NCI-H1930 (cell line): Measurements from ENCODE around the gene MICB.
"Not testable (repeated sequence)": the region's sequence is repeated elsewhere in the genome, so short reads cannot be mapped to it uniquely, and the experiment has no call there.

Experiments
- DNase-seq, 2 experiments: peaks; one replicate each; lab custom pipeline; 2025; lab: John Stamatoyannopoulos, UW

MICB gene

DNA sequence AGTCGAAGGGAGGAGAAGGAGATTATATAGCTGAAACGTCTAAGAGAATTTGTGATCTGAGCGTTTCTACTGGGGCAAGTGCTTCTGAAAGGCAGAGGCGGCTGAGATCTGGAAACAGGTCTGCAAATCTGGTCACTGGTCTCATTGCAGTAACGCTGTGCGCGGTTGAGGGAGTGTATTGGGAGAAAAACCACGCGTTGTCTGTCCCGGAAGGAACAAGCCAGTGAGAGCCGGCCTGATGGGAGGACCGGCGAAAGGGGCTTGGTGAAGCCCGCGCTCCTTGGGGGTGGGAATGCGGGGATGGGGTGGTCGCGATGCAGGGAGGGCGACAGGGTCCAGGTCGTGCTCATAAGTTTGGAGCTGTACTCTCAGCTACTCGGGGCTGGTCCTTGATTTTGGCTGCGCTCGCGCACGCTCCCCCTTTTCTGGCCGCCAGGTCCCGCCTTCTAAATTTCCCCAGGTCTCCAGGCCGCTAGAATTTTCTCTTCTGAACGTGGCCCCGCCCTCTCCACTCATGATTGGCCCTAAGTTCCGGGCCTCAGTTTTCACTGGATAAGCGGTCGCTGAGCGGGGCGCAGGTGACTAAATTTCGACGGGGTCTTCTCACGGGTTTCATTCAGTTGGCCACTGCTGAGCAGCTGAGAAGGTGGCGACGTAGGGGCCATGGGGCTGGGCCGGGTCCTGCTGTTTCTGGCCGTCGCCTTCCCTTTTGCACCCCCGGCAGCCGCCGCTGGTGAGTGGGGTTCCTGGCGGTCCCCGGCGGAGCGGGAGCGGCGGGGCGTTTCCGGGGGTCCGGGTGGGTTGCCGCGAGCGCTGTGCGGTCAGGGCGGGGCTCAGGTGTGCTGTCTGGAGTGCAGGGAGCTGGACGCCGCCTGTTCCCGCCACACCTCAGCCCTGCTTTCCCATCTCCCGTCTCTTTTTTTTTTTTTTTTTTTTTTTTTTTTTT lies at the start of gene MICB:
Gene MICB (plus strand): TSS at position 615 of the 946 bp plus-strand sequence. CDS start 49 bp downstream, at position 664.
- DNase-seq = peak; percentile 28 to 47

DNA sequence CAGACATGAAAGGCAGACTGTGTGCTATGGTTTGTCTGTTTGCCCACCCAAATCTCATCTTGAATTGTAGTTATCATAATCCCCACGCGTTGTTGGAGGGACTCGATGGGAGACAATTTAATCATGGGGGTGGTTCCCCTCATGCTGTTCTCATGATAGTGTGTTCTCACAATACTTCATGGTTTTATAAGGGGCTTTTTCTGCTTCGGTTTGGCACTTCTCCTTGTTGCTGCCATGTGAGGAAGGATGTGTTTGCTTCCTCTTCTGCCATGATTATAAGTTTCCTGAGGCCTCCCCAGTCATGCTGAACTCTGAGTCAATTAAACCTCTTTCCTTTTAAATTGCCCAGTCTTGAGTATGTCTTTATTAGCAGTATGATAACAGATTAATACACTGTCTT lies 47.2 kb upstream of the MICB start:
- DNase-seq = no peak

DNA sequence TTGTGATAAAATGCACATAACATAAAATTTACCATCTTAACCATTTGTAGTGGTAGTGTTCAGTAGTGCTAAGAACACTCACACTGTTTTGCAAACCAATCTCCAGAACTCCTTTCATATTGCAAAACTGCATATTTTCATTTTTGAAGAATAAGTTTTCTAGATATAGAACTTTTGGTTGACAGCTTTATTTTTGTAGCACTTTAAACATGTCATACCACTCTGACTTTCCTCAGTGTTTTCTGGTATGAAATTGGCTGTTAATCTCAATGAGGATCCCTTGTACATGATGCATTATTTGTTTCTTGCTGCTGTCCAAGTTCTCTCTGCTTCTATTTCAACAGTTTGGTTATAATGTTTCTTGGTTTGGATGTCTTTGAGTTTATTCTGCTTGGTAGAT lies 45.1 kb upstream of the MICB start:
- DNase-seq = no peak

DNA sequence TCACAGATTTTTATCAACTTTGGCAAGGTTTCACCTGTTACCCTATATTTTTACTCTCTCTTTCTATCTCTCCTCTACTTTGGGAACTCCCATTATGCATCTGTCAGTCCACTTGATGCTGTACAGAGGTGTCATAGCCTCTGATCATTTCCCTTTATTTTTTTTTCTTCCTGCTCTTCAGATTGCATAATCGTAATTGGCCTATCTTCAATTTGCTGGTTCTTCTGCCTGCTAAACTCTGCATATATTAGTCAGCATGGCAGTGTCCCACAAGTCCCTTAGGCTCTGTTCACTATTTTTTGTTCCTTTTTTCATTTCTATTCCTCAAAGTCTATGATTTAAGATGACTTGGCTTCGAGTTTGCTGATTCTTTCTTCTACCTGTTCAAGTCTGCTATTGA lies 44.7 kb upstream of the MICB start:
- DNase-seq = no peak

DNA sequence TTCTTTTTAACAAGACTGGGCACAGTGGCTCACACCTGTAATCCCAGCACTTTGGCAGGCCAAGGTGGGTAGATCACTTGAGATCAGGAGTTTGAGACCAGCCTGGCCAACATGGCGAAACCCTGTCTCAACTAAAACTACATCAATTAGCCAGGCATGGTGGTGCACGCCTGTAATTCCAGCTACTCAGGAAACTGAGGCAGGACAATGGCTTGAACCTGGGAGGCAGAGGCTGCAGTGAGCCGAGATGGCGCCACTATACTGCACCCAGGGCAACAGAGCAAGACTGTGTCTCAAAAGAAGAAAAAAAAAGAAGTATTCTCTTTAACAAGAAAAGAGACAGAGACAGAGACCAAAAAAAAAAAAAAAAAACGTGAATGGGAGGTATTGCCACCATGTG lies 38.1 kb upstream of the MICB start:
- DNase-seq = not testable (repeated sequence)

DNA sequence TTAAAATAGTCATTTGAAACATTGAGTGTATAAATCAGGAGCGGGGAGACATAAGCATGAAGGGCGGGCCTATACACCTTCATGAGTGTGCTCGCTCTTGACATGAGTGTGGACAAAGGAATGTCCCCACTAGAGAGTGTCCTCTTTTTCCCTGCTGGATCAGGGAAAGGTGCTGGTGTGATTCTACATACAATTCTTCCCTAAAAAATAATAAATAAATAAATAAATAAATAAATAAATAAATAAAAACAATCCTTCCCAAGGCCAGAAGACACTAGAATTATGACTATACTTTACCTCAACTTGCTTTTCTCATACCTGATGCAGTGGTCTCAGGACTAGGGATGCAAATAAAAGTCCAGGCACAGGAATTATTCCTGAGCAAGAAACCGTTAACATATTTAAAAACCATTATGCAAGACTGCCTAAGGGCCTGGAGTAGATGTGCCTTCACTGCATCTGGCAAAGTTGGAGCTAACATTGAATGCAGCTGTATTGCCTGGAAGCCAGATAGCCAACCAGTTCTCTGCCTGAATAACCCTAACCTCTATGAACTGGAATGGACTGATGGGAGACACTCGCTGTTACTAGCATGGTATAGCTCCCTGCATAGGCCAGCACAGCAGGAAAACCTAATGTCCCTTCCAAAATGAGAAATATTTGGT lies 37.5 kb upstream of the MICB start:
- no peak for DNase-seq

DNA sequence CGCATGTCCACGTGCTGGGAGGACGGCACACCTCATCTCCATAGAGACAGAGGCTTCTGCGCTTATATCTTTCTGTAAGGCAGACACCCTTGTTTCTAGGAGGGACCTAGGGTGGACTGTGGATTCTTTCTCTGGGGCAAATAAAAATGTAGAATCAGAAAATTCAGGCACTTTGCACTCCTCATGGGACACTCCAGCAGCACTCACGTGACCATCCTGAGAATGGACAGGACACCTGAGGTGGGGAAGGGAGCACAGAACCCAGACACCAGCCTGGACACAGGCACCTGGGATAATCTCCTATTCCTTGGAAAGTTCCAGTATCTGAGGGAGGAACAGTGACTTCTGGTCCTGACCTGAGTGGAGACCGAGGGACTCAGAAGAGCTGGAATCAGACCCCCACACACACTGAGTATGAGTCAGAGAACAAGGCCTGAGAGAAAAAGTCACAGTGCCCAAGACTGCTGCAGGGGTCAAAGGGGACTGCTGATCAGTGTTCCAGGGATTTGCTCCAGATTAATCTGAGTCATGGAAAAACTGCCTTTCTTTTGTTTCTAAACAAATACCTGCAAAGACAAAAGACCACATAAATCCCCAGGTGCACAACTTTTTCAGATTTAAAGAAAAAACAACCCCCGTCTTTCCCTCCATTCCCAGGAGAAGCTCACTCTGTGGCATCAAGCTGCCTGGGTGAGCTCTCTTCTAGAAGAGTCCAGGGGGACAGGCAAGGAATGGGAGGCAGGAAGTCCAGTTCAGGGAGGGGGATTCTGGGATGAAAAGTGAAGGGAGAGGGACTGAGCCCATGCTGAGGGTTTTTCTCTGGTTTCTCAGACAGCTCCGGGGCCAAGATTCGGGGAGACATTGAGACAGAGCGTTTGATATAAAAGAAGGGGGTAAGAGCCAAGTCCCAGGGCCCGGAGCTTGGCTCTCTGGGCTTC lies 35.6 kb upstream of the MICB start:
- no peak for DNase-seq

DNA sequence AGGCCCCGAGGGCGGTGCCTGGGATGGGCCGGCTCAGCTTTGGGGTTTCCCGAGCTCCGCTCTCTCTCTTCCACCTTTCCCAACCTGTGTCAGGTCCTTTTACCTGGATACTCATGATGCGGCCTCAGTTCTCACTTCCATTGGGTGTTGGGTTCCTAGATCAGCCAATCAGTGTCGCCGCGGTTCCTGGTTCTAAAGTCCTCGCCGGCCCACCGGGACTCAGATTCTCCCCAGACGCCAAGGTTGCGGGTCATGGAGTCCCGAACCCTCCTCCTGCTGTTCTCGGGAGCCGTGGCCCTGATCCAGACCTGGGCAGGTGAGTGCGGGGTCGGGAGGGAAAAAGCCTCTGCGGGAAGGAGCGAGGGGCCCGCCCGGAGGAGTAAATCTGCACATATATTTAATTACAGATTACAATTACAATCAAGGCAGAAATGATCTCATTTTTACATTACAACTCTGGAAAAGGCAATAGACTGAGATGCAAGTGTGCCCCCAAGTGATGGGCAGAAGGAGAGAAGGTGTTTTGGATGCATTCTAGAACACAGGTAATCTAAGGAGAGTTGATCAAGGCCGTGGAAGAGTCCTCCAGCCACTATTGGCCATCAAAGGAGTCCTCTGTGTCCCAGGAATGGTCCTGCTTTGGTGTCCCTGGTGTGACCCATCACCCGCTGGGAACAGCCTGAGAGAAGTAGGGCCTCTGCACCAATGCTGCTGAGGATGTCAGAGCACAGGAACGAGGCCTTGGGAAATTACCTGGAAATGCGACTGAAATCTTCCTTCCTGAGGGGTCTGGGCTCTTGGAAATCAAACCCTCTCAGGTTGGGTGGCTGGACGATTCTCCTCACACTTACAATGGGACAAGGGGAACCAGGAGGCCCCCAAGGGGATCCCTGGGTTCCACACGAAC lies 34.7 kb upstream of the MICB start:
- peak; percentile 67 to 79 for DNase-seq

DNA sequence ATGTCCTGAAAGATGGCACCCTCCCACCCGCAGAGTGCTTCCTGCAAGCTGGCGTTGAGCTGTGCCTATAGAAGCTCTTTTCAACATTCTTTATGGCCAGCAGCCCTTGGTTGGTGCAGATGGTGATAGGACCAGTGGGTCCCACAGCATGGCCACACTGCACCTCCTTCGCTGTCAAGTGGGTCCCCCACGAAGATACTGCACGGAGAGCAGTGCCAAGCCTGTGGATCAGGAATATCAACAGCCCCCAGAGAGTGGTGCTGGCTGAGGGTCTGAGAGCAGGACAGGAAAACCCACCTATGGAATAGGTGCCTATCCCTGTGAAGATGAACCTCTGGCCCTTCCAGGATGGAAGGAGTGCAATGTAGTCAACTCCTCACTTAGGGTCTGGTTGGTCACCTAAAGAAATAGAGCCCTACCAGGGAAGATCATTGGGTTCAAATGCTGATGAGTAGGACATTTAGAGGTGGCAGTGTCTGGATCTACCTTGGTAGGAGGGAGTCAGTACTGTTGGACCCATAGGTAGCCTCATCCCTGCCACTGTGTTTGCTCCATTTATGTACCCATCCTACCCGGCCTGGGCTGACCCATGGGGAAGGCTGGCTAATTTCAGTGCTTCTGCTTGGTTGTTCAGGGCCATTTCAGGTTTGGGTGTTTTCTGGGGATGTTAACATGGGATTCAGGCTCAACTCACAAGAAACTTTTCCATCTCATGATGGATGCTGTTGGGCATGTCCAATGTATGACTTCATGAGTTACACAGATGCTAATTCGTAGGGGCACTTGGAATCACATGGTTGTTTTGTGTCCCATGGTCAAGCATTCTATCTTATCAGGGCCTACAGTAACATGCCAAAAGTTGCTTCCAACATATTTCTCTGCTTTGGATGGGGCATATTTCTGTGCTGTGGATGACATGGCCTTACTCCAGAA lies 33.4 kb upstream of the MICB start:
- no peak for DNase-seq

DNA sequence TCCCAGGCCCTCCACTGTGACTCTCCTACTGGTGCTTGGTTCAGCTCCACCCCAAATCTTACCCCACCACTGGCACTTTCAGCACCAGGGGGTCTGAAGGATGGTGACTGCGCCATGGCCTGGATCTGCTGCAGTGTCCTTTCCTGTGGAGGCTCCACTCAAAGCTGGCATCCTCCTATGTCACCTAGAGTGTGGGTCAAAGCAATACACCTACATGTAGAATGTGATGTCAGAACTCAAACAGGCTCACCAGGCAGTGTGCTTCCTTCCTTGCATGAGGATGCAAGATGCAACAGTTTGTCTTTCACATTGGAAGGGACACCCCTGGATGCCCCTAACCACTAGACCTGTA lies 32.8 kb upstream of the MICB start:
- no peak for DNase-seq

DNA sequence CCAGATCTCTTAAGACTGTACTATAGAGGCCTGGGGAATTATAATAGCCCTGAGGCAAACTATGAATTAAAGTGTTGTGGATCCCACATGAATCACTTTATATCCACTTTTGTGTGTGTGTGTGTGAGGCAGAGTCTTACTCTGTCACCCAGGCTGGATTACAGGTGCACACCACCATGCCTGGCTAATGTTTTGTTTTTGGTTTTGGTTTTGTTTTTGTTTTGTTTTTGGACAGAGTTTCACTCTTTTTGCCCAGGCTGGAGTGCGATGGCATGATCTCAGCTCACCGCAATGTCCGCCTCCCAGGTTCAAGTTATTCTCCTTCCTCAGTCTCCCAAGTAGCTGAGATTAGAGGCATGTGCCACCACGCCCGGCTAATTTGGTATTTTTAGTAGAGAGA lies 32.2 kb upstream of the MICB start:
- no peak for DNase-seq

DNA sequence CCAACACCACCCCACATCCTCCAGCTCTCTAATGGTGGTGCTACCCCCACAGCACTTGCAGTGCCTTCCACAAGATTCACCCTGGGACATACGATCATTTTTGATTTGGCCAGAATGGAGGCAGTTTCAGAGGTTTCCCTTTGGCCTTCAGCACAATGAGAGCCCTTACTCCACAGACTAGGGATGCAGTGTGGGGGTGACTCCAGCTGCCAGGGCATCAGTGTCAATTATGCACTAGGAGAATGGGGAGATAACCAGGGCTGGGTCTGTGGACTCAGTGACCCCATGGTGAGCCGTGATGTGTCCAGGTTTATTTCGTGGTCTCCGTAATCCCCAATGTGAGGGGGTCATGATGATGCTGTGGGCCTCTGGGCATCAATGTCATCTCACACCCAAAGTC lies 31.5 kb upstream of the MICB start:
- no peak for DNase-seq

DNA sequence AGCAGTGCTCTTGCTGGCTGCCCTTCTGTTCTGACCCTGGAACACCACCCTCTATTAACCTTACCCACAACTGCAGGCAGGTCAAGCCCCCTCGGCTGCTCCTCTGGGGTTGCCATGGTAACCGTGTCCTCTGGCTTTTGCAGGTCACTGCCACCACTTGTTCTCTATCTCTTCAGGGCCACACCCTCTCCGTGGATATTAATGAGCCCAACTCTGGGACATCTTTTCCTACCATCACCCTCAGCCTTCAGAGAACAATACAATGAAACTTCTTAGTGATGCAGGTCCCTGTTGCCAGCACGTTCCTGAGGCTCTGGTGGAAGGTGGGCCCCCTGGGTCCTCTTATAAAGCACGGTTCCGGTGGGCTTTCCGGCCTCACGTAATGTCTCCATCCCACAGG lies 30.8 kb upstream of the MICB start:
- no peak for DNase-seq

DNA sequence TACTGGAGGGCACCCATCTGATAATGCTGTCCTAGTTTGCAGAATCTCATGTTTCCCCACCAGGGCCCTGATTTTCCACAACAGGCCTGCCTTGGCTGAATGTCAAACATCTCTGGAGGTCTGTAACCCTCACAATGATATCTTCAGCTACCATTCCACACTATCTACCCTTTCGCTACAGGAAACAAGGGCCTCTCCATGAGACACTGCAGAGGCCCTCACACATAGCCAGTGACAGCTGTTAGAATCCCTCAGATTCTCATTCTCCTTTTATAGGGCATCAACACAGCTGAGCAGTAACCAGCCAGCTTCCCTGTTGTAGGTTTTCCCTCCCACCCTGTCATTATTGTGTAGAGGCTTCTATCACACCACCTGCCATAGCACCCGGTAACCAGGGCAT lies 29.6 kb upstream of the MICB start:
- no peak for DNase-seq

DNA sequence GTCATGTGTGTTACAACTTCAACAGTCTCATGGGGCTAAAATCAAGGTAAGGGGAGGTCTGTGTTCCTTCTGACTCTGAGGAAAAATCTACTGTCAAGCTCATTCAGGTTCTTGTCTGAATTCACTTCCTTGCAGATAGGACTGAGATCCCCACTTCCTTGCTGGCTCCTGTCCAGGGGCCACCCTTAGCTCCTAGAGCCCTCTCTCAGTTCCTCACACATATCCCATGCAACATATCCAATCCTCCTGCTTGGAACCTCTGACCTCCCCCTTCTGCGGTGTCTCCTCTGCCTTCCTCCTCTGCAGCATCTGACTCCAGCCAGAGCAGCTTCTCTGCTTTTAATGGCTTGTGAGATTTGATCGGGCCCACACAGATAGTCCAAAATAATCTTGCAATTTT lies 27.1 kb upstream of the MICB start:
- no peak for DNase-seq

DNA sequence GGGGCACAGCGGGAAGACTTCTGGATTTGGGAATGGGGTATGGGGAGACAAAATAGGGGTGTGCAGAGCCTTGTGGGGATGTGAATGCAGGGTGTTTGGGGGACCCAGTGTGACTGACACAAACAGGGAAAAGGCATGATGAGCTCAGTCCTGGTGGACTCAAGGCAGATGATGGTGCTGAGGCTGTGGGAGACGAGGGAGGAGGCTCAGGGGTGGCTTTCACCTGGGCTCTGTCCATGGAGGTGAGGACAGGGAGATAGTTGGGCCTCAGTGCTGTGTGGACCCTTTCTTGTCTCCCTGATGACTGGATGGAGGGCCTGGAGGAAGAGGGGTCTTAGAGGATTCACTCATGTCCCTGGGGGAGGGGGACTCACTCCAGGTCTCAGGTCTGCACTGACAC lies 26.2 kb upstream of the MICB start:
- DNase-seq = no peak

DNA sequence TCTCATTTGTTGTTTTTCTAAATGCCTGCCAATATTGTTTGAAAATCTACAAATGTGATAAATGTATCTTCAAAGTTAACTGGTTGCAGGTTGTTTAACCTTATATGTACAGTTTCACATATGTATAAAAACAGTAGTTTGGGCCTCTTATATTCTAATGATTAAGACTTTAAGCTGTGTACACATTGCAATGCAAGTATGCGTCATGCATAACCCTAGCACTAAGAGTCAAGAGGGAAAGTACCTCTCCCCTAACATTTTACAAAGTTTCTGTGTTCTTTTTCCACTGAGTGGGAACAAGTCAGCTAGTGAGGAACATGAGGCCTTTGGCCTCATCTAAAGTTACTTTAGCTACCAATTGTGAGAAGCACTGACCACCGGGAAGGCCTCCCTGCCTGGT lies 25.7 kb upstream of the MICB start:
- no peak for DNase-seq

DNA sequence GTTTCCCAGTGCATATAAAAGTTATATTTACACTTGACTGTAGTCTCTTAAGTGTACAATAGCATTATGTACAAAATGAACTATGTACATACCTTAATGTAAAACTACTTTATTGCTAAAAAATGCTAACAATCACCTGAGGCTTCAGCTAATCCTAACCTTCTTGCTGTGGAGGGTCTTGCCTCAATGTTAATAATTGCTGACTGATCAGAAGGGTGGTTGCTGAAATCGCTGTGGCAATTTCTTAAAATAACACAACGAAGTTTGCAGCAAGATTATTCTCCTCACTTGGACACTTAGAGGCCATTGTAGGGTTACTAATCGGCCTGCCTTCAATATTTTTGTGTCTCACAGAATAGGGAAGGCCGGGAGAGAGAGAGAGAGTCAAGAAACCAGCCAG lies 24.7 kb upstream of the MICB start:
- DNase-seq = no peak

DNA sequence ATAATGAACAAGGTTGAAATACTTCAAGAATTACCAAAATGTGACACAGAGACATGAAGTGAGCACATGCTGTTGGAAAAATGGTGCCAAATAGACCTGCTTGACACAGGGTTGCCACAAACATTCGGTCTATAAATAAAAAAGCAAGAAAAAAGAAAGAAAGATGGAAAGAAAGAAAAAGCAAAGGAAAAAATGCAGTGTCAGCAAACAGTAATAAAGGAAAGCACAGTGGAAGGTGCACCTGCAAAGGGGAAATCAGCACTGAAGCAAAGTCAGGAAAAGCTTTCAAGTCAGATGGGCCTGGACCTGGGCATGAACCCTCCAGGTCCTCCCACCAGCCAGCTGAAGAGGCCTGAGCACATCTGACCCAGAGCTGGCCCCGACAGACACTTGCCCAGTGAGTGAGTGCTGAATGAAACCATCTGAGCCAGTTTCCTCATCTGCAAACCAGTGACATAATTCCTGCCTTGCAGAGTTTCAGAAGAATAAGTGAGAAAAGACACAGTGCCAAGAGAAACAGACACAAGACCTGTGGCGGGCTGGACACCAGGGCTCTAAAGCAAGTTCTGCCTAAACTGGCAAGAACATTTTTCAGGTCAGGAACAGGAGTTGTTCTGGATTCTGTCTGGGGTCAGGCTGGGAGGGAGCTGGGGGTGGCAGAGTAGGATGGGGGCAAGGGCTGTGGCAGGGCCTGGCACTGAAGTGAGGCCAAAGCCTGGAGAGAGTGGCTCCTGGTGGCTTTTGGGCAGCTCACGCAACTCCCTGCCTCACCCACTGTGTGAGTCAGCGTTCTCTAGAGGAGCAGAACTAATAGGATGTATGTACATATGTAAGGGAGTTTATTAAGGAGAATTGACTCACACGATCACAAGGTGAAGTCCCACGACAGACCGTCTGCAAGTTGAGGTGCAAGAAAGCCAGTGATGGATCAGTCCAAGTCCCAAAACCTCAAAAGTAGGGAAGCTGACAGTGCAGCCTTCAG lies 23.9 kb upstream of the MICB start:
- DNase-seq = no peak
